ENCODE results near the gene F10. TPM values are rescaled to one million over a fixed set of nuclear protein-coding genes. Genes with fewer than 3 reads are reported as not detected.

Gene F10
- total and polyA plus RNA-seq, 4 experiments from 2014 or later: not detected

Other genes starting within 250 kb of the F10 start
- gene MCF2L, start 153.6 kb upstream of the F10 start, total RNA-seq: 10 to 100 TPM; 17.5 to 18.9 TPM
- gene MCF2L, start 153.6 kb upstream of the F10 start, polyA plus RNA-seq: 1 to 10 TPM in 1 of 2 donors, under 1 TPM in 1; 0.15 to 3.4 TPM
- not detected for gene F7, start 17.0 kb upstream of the F10 start, total RNA-seq
- not detected for gene F7, start 17.0 kb upstream of the F10 start, polyA plus RNA-seq
- gene PROZ, start 35.8 kb downstream of the F10 start, total RNA-seq: not detected
- under 1 TPM in 1 of 2 donors, not detected in 1; 0.32 TPM for gene PROZ, start 35.8 kb downstream of the F10 start, polyA plus RNA-seq
- 10 to 100 TPM; 78.2 to 79.8 TPM for gene PCID2, start 85.9 kb downstream of the F10 start, total RNA-seq
- 100 to 1,000 TPM in 1 of 2 donors, 10 to 100 TPM in 1; 84.8 to 100 TPM for gene PCID2, start 85.9 kb downstream of the F10 start, polyA plus RNA-seq
- 10 to 100 TPM; 75.5 to 80.0 TPM for gene CUL4A, start 86.8 kb downstream of the F10 start, total RNA-seq
- gene CUL4A, start 86.8 kb downstream of the F10 start, polyA plus RNA-seq: 10 to 100 TPM; 59.8 to 72.8 TPM
- 100 to 1,000 TPM; 119 to 126 TPM for gene LAMP1, start 174.4 kb downstream of the F10 start, total RNA-seq
- 10 to 100 TPM; 20.5 to 34.2 TPM for gene LAMP1, start 174.4 kb downstream of the F10 start, polyA plus RNA-seq
- under 1 TPM; 0.38 to 0.50 TPM for gene GRTP1, start 241.3 kb downstream of the F10 start, total RNA-seq
- under 1 TPM; 0.31 to 0.42 TPM for gene GRTP1, start 241.3 kb downstream of the F10 start, polyA plus RNA-seq